Neural cell (in vitro differentiated cells): ENCODE results near the gene RAD9A.

Experiments
- EP300 ChIP-seq: fragments of 450-650 bp; conservative IDR thresholded peaks from 2 replicates; pipeline ENCODE4 v1.6.1; 2014; ENCODE audit warnings: antibody characterized with exemption, mild to moderate bottlenecking, moderate library complexity; ENCODE audit not compliant: poor library complexity, severe bottlenecking
- EZH2 ChIP-seq: fragments of 200-600, 300-800 bp; shearing (Covaris generic), sonication (generic); IDR thresholded peaks from 2 replicates; pipeline ENCODE4 v1.6.1; 2014; ENCODE audit warnings: antibody characterized with exemption, low read length, borderline replicate concordance, mild to moderate bottlenecking; ENCODE audit not compliant: insufficient read depth, poor library complexity, severe bottlenecking
- RAD21 ChIP-seq: fragments of 450-650 bp; conservative IDR thresholded peaks from 2 replicates; pipeline ENCODE4 v1.6.1; 2014; ENCODE audit warnings: antibody characterized with exemption, mild to moderate bottlenecking, moderate library complexity
- TAF1 ChIP-seq: IDR thresholded peaks from 2 replicates; pipeline ENCODE4 v1.6.1; 2012; ENCODE audit warnings: low read depth
- TF ChIP-seq, protein P1 (sequence below): fragments of 450-650 bp; IDR thresholded peaks from 2 replicates; pipeline ENCODE4 v1.5.1; 2014; ENCODE audit warnings: antibody characterized with exemption, mild to moderate bottlenecking, moderate library complexity; ENCODE audit not compliant: poor library complexity, severe bottlenecking

DNA sequence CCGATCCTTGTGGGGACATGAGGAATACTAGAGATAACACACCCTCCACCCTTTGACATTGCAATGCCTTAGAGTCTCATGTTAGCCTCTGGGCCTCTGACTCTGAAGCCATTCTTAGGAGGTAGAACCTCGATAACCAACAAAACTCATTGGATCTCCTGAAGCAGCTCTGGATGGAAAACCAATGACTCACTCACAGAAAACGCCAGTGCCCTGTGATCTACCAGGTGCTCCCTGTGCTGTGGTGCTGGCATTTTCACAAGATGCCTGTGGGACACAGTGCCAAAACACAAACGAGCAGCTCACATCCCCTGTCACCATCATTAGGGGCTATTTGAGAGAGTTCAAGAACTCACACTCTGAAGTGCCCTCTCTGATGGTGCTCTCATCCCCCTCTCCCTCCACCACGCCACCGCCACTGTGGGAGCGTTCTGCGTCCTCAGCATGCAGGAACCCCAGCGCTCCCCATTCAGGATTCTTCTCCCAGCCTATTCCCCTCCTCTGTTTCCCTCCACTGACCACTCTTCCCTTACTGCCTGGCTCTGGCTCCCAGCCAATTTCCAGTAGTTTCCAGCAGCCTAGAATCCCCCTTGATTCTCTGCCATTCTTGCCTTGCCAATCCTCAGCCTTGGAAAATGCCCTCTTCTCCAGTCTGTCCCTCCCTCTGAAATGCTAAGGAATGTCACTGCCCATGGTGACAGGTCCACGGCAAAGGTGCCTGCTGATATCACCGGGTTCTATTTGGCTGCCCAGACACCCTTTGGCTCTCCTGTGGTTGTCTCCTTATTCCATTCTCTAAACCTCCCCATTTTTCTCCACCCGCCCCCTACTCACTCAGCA is 33.7 kb upstream of the RAD9A start:
- no peak for TF ChIP-seq EZH2
- TF ChIP-seq, protein P1, sequence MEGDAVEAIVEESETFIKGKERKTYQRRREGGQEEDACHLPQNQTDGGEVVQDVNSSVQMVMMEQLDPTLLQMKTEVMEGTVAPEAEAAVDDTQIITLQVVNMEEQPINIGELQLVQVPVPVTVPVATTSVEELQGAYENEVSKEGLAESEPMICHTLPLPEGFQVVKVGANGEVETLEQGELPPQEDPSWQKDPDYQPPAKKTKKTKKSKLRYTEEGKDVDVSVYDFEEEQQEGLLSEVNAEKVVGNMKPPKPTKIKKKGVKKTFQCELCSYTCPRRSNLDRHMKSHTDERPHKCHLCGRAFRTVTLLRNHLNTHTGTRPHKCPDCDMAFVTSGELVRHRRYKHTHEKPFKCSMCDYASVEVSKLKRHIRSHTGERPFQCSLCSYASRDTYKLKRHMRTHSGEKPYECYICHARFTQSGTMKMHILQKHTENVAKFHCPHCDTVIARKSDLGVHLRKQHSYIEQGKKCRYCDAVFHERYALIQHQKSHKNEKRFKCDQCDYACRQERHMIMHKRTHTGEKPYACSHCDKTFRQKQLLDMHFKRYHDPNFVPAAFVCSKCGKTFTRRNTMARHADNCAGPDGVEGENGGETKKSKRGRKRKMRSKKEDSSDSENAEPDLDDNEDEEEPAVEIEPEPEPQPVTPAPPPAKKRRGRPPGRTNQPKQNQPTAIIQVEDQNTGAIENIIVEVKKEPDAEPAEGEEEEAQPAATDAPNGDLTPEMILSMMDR: no peak
- TF ChIP-seq EP300: no peak
- TF ChIP-seq RAD21: no peak
- no peak for TF ChIP-seq TAF1
